ENCODE results near the gene FAM163B.

DNA sequence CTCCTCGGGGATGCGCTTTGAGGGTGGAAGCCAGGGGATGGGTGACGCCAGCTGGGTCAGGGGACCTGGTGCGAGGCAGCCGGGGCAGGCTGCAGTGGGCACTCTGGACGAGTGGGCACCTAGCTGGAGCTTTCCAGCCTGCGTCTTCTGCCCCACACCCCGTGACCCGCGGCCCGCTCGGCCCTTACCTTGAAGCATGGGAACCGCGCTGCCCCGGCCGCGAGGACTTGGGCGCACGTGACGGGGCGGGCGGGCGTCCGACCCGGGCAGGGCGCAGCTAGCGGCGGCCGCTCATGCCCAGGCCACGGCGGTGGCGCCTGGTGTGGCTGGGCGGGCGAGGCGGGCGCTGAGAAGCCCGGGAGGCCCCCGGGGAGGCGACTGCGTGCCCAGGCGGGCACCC, 300 bp downstream of the FAM163B start:
- TF ChIP-seq GABPA (IDR thresholded peaks at IDR 0.05 in 1 of 2, conservative IDR thresholded peaks at IDR 0.05 in 1 of 2): no peak
- TF ChIP-seq, protein P1, sequence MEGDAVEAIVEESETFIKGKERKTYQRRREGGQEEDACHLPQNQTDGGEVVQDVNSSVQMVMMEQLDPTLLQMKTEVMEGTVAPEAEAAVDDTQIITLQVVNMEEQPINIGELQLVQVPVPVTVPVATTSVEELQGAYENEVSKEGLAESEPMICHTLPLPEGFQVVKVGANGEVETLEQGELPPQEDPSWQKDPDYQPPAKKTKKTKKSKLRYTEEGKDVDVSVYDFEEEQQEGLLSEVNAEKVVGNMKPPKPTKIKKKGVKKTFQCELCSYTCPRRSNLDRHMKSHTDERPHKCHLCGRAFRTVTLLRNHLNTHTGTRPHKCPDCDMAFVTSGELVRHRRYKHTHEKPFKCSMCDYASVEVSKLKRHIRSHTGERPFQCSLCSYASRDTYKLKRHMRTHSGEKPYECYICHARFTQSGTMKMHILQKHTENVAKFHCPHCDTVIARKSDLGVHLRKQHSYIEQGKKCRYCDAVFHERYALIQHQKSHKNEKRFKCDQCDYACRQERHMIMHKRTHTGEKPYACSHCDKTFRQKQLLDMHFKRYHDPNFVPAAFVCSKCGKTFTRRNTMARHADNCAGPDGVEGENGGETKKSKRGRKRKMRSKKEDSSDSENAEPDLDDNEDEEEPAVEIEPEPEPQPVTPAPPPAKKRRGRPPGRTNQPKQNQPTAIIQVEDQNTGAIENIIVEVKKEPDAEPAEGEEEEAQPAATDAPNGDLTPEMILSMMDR (IDR thresholded peaks at IDR 0.05; ENCODE audit: low read depth, low read length, missing input control): no peak
- TF ChIP-seq FOXA2 (IDR thresholded peaks at IDR 0.05): no peak
- no peak for TF ChIP-seq YY1 (IDR thresholded peaks at IDR 0.05)
- TF ChIP-seq, protein P2, sequence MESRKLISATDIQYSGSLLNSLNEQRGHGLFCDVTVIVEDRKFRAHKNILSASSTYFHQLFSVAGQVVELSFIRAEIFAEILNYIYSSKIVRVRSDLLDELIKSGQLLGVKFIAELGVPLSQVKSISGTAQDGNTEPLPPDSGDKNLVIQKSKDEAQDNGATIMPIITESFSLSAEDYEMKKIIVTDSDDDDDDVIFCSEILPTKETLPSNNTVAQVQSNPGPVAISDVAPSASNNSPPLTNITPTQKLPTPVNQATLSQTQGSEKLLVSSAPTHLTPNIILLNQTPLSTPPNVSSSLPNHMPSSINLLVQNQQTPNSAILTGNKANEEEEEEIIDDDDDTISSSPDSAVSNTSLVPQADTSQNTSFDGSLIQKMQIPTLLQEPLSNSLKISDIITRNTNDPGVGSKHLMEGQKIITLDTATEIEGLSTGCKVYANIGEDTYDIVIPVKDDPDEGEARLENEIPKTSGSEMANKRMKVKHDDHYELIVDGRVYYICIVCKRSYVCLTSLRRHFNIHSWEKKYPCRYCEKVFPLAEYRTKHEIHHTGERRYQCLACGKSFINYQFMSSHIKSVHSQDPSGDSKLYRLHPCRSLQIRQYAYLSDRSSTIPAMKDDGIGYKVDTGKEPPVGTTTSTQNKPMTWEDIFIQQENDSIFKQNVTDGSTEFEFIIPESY (IDR thresholded peaks at IDR 0.05): no peak

Measured in liver (tissue), 3 donors.